GM21737 (cell line): Measurements from ENCODE around the gene HS3ST6.
"Not testable (repeated sequence)": the region's sequence is repeated elsewhere in the genome, so short reads cannot be mapped to it uniquely, and the experiment has no call there.

Source experiments
- ATAC-seq: cut with Tn5 transposase; IDR thresholded peaks from one replicate; pipeline ENCODE4 v1.9.1; 2021; ENCODE audit warnings: mild to moderate bottlenecking, moderate library complexity; ENCODE audit not compliant: unreplicated experiment

The HS3ST6 gene

DNA sequence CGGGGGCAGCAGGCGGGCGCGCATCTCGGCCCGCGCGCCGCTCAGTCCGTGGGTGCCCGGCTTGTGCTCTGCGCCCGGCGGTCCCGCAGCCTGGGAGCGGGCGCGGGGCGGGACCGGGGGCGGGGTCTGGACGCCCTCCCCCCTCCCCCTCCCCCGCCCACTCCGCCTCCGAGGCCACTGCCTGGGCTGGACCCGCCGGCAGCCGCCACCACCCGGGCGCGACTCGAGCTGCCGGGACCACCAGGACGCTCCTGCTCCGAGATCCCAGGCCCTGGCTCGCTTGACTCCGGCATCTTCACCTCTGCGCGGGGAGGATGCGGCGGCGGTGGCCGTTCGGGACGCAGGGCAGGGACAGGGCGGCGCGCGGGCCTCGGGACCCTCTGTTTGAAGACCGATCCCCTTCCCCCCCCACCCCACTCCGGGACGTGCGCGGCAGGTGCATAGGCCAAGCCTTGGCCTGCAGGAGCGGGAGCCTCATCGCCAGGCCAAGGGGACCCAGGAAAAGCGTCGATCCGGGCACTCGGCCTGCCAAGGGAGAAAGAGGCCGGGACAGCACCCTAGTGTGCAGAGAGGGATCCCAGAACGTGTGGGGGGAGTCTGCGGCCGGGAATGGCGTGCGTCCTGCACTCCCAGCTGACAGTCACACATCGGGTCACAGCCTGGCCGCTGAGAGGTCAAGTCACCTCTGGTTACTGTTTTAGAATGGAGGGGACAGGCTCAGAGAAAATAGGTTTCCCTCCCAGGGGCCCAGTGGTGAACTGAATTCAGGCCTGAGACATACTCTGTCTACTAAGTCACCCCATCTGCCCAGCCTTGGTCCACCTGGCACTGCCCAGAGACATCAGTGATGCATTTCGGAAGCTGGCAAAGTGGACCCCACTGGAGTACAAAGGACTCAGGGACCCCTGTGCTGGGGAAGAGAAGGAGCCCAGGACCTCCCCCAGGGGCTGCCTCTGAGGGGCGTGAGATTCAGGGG, at the start of gene HS3ST6:
Gene HS3ST6, minus strand, starts transcription at position 65 of the 976 bp plus-strand sequence. CDS start 92 bp downstream, outside the sequence.
- ATAC-seq, result no peak

DNA sequence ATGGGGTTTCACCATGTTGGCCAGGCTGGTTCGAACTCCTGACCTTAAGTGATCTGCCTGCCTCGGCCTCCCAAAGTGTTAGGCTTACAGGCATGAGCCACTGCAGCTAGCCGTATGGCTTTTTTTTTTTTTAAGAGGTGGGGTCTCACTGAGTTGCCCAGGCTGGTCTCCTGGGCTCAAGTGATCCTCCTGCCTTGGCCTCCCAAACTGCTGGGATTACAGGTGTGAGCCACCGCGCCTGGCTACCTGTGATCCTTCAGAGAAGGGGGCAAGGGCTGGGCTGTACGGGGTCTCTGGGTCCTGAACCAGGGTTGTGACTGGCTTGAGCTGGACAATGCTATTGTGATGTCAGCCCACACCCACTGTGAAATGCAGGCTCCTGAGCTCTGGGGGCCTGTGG, 48.2 kb upstream of the HS3ST6 start, which contains the start of gene RNF151:
Gene RNF151, plus strand, starts transcription at position 397 of the 400 bp plus-strand sequence. CDS start 26 bp downstream, outside the sequence.
- ATAC-seq, result no peak

DNA sequence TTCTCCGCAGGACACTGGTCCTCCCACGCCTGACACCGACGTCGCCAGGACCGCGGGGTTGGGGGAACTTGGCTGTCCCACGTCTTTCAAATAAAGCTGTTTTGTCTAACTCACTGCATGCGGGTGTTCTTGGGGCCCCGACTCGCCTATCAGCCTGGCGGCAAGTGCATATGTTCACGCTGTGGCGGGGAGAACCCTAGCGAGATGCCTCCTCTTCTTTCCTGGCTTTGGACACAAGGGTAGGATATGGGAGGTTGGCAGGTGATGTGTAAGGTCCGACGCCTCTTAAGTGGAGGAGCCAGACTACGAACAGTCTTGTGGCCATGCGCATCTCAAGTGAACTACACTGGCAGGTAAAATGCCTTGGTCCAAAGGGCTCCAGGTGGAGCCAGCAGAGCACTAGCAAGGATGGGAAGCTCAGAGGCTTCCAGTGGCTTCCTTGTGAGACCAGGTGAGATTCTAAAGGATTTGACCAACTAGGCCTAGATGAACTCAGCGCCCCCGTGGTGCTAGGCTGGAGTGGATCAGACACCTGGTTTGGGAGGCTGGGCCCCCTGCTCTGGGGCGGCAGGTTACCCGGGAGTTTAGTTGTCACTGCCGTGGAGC, 47.3 kb upstream of the HS3ST6 start:
- ATAC-seq, result no peak

DNA sequence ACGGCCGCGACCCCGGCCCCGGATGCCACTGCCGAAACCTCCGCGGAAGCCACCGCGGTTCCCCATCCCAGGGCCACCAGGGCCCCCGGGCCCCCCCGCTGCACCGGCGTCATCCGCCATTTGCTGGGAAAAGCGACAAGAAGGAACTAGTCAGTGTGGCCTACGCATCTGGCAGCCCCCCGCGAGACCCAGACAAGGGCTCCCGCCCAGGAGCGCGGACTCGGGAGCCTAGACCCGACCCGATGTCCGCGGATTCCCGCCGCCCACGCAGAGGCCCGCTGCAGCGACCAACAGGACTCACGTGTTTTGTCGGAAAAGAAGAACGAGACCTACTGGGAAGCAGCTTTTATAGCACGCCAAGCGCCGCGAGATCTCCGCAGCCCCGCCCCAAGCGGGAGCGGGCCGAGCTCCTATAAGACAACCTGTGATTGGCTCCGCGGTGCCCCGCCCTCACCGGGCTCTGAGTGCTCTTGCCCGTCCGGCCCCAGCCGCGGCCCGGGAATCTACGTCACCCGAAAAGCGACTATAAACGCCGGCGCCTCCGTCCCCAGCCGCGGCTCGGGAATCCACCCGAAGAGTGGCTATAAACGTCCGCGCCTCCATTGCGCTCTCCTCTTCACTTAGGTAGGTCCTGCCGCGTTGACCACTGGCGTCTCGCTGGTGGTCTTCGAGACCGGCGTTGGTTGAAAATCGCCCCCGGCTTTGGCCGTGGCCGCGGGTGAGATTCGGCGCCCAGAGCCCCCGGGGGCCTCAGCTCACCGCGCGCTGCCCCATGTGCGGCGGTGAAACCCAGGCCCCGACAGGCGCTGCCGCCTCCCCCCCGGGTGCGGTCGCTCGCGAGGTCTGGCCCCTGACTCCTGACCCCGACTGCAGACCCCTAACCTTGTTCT, 46.5 kb upstream of the HS3ST6 start, which contains the start of gene RPS2:
Gene RPS2, minus strand, starts transcription at position 321 of the 890 bp plus-strand sequence. Its CDS starts 201 bp downstream, at position 120.
- peak; percentile 77 for ATAC-seq

DNA sequence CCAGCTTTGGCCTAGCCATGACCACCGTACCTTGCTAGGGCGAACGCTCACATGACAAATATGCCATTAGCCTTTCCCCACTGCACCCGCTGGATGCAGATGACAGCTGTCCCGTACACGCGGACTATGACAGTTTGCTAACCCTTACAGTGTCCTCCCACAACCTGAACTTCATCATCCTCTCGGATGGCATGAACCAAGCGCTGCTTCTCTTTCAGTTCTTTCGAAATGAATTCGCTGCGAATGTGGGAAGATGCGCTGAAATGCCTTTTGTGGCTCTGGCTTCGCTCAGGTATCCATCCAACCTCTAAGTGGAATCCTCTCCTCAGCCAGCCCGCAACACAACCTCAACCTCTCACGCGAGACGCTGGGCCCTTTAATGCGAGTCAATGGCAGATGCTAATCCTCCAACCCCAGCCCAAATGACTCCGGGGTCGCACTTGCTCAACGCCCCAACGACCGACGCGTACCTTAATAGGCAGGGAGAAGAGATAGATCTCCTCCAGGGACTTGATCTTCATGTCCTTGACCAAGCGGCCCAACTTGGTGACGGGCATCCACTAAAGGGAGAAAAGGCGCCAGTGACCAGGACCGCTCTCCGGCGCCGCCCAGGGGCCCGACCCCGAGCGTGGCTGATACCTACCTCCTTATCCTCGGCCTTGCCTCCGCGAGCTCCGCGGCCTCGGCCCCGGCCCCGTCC, 45.7 kb upstream of the HS3ST6 start:
- ATAC-seq, result peak; percentile 1

DNA sequence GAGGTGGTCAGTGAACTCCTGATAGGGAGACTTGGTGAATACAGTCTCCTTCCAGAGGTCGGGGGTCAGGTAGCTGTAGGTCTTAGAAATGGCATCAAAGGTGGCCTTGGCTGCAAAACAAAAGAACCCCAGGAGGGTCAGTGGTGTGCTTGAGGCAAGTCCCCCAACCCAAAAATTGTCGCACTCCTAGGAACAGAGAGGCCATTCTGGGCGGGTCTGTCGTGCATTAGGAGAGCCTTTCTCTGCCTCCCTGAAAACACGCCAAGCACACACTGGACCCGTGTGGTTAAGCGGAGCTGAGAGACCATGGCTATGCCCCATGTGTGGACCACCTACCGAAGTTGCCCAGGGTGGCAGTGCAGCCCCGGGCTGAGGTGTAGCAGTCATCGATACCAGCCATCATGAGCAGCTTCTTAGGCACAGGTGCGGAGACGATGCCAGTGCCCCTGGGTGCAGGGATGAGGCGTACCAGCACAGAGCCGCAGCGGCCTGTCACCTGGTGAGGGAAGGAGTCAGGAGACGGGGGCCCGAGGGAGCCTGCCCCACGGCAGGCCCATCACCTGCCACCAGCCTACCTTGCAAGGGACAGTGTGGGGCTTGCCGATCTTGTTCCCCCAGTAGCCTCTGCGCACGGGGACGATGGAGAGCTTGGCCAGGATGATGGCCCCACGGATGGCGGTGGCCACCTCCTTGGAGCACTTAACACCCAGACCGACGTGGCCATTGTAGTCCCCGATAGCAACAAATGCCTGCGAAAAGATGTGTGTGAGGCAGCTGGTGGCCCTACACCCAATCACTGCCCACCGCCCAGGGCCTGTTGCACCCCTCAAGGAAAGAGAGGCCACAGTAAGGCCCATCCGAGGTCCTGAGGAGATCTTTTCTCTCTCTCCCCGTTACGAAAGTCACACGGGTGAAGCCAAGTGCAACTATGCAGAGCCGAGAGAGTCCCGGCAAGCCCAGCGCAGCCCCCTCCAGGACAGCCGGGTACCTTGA, 44.2 kb upstream of the HS3ST6 start:
- ATAC-seq, result not testable (repeated sequence)

DNA sequence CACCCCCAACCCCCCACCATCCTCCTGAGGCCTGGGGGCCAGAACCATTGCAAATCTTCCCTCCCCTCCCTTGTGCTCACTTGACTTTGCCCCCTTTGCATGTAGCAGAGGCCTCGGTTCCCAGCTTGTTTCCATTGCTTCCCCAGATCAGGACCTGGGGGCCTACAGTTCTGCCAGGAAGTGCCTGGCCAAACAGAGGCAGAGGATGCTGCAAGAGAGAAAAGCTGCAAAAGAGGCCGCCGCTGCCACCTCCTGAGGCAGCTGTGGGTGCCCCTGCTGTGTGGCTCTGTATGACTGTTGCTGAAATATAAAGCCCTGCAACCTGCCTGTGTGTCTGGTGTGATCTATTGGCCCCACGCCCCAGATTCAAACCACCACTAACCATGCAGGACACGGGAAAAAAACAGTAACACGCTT, 43.4 kb upstream of the HS3ST6 start:
- no peak for ATAC-seq

DNA sequence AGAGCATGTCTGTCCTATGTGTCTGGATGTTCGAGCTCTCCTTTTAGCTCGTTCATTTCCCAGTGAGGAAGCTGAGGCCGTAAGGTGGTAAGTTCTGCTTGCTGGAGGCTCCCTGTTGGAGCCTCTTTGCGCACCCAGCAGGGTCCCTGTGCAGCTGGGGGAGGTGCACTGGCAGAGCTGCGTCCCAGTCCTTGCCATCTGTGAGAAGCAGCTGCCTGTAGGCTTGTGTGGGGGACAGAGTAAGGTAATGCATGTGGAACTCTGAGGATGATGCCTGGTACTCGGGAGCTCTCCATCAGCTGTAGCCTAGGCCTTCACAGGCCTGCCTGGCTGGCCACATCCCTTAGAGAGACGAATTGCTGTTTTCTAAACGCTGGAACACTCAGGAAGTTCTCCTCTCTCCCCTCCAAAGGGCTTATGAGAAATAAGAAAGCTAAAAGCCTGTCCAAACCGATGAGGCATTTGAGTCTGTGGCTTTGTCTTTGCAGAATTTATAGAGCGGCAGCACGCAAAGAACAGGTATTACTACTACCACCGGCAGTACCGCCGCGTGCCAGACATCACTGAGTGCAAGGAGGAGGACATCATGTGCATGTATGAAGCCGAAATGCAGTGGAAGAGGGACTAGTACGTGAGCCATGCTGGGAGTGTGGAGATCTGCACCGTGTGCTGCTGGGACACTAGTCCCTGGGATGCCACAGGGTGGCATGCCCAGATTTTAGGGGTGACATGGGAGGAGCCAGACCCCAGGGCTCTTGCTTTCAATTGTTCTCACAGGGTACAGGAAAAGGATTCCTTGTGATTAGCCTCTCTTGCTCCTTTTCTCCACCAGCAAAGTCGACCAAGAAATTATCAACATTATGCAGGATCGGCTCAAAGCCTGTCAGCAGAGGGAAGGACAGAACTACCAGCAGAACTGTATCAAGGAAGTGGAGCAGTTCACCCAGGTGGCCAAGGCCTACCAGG, 42.7 kb upstream of the HS3ST6 start:
- no peak for ATAC-seq

DNA sequence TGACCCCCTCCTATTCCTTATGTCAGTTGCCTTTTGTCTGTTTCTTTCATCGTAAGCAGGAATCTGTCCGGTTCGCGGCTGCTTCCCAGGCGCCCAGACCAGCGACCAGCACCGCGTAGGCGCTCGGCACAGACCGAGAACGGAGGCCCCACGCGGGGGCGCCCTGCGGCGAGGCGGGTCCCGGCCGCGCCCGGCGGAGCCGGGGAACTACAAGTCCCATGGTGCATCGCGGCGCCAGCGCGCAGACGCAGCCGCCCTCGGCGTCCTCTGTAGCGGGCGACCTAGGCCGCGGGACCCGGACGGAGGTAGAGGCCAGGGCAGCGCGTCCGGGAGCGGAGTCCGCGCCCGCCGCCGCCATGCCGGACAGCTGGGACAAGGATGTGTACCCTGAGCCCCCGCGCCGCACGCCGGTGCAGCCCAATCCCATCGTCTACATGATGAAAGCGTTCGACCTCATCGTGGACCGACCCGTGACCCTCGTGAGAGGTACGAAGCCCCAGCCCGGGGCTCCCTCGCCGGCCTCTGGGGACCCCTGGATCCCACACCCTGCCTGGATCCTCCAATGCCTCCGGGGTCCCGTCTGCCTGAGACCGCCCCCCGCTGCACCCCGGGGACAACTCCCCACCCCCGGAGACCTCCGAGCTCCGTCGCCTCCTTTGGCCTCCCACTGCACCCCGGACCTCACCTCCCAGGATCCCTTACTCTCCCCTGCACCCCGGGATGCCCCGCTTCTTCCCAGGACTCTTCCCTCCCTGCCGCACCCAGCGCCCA, 41.2 kb upstream of the HS3ST6 start, which contains the start of gene NDUFB10:
Gene NDUFB10, plus strand, starts transcription at position 270 of the 771 bp plus-strand sequence. Its CDS starts 87 bp downstream, at position 357.
- peak; percentile 74 for ATAC-seq

DNA sequence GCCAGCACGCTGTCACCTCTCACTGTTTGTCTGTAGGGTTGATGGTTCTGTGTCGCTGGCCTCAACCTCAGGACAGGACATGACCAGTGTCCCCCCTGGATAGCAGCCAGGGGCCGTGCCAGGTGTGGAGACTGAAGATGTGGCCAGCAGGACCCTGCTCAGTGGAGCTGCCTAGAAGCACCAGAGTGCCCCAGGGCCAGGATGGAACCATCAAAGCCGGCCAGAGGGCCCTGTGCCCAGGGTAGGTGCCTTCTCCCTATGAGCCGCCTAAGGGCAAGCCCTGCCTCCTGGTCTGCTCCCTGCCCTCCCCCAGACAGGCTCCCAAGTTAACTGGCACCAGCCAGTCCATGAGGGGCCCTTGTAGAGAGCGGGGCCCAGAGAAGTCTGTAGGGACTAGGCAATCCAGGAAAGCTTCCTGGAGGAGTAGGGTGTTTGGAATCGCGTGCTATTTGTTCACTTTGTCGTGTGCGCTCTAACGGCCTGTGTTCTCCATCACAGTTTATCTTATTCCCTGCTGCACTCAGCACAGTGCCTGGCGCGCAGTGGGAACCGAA, 40.6 kb upstream of the HS3ST6 start:
- ATAC-seq, result peak; percentile 2

DNA sequence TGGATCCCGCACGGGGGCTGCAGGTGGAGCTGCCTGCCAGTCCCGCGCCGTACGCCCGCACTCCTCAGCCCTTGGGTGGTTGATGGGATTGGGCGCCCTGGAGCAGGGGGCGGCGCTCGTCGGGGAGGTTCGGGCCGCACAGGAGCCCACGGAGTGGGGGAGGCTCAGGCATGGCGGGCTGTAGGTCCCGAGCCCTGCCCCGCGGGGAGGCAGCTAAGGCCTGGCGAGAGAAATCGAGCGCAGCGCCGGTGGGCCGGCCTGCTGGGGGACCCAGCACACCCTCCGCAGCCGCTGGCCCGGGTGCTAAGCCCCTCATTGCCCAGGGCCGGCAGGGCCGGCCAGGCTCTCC, 39.9 kb upstream of the HS3ST6 start:
- ATAC-seq, result not testable (repeated sequence)

DNA sequence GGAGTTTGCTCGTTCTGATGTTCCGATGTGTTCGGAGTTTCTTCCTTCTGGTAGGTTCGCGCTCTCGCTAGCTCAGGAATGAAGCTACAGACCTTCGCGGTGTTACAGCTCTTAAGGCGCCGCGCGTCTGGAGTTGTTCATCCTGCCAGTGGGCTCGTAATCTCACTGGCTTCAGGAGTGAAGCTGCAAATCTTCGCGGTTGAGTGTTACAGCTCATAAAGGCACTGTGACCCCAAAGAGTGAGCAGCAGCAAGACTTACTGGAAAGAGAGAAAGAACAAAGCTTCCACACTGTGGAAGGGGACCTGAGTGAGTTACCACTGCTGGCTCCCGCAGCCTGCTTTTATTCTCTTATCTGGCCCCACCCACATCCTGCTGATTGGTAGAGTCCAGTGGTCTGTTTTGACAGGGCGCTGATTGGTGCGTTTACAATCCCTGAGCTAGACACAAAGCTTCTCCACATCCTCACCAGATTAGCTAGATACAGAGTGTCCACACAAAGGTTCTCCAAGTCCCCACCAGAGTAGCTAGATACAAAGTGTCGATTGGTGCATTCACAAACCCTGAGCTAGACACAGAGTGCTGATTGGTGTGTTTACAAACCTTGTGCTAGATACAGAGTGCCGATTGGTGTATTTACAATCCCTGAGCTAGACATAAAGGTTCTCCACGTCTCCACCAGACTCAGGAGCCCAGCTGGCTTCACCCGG, 39.4 kb upstream of the HS3ST6 start:
- not testable (repeated sequence) for ATAC-seq

DNA sequence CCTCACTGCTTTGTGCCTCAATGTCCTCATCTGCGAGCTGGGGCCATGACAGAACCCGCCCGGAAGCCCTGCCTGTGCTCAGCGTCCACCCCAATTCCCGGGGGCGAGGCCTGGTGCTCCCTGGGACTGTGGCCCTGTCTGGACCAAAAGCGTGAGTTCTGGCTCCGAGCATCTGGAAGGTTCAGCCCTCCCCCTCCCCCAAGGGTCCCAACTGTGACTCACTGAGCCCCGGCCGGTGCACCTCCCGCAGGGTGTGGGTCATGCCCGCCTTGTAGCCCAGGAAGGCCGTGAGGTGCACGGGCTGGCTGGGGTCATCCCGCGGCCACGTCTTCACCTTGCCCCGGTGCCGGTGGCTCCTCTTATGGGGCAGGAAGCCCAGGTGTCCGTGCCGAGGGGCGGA, 35.5 kb upstream of the HS3ST6 start:
- no peak for ATAC-seq

DNA sequence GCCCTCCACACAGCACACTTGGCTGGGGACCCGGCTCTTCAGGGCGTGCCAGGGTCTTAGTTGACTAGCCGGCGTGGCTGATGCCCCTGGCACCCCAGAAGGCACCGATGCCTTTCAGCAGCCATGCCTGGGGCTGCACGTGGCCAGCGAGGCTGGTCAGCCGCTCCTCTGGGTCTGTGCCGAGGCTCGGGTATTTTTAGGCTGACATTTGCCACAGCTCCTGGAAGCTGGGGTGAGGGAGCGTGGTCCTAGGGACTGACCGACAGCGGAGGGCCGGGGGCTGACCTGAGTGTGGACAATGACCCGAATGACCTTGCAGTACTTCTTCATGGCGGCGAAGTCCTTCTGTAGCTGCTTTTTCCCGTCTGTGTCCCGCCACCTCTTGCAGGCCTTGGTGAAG, 32.3 kb upstream of the HS3ST6 start:
- ATAC-seq, result no peak

DNA sequence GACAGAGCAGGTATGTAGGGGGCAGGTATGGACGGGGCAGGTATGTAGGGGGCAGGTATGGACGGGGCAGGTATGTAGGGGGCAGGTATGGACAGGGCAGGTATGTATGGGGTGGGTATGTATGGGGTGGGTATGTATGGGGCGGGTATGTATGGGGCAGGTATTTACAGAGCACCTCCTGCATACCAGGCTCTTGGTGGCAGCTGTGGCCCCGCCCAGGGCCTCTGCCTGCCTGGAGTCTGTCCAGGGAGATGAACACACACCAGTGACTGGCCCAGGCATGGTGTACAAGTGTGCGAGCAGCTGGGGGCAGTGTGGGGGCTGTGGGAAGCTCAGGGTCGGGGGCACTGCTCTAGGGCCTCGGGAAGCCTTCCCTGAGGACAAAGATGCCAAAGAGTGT, 31.8 kb upstream of the HS3ST6 start:
- ATAC-seq, result no peak

DNA sequence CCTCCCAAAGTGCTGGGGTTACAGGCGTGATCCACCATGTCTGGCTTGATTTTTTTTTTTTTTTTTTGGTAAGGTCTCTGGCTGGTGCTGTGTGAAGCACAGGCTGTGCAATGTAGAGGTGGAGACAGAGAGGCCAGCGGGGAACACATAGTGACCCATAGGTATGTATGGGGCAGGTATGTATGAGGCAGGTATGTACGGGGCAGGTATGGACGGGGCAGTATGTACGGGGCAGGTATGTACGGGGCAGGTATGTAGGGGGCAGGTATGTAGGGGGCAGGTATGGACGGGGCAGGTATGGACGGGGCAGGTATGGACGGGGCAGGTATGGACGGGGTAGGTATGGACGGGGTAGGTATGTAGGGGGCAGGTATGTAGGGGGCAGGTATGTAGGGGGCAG, 31.3 kb upstream of the HS3ST6 start:
- ATAC-seq, result no peak
